ENCODE measurements around the gene IQCE. TPM values are rescaled to one million over a fixed set of nuclear protein-coding genes. Genes with fewer than 3 reads are reported as not detected.

Gene IQCE
- total and polyA plus RNA-seq, 2 donors (not counting 1 experiment from before 2014, with no cell fraction given), result 3.5 to 9.5 TPM

DNA sequence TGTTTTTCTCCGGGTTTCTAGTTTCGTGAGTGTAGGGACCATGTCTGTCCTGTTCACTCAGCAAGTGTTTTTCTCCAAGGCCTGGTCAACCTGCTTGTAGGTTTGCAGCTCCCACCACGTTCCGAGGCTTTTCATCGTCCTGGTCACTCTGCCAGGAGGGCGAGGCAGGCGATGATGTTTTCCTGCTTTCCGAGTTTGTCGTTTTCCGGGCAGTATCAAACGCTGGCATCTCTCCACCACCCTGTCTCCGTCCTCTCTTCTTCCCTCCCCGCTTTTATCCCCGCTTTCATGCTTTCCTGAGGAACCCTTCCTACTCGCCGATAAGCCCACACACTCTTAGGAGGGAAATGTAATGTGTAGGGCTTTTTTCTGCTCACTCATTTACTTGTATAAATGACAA lies 11.2 kb downstream of the IQCE start:
- Mint-ChIP-seq H3K4me3 (no peak overlapping the region), H3K27me3 (no peaks in the 10 kb centered on the region), H3K4me1 (peaks cover 23% of the 10 kb centered on the region), H3K27ac (no peak overlapping the region), H3K9me3 (ENCODE audit: insufficient read depth) (no peaks in the 10 kb centered on the region)
- ChIA-PET POLR2A (no interaction called here), CTCF (no interaction called here)
- ATAC-seq (ENCODE audit: low read depth), result no peak
- intact Hi-C loops (cut with micrococcal nuclease), result no loop called here
- 91% methylated on average over 11 of the region's 16 CpGs for WGBS (ENCODE audit: insufficient coverage)
- Histone ChIP-seq H3K79me2 (ENCODE audit: control insufficient read depth, insufficient read depth, low read length) (no peaks in the 10 kb centered on the region), H3K36me3 (replicated peaks in 1 of 2; ENCODE audit: control extremely low read depth in 1 of 2, control insufficient read depth in 1 of 2, extremely low read depth in 1 of 2, insufficient read depth in 2 of 2, low read length in 1 of 2) (peaks cover 0 to 2% of the 10 kb centered on the region in 2 experiments), H3K9me3 (ENCODE audit: control extremely low read depth in 1 of 3, control insufficient read depth in 2 of 3, insufficient read depth in 1 of 3, low read length in 2 of 3) (no peaks in the 10 kb centered on the region), H3K4me2 (replicated peaks; ENCODE audit: low read depth, low read length, poor library complexity, severe bottlenecking) (no peak overlapping the region), H3K4me1 (ENCODE audit: control insufficient read depth in 2 of 2, insufficient read depth in 2 of 2, low read length in 2 of 2) (peaks cover 11 to 20% of the 10 kb centered on the region in 2 donors), H3K27me3 (replicated peaks in 1 of 4; ENCODE audit: control extremely low read depth in 1 of 4, control insufficient read depth in 3 of 4, insufficient read depth in 4 of 4, low read length in 3 of 4) (no peaks in the 10 kb centered on the region), H3K4me3 (ENCODE audit: control extremely low read depth in 1 of 5, extremely low read depth in 1 of 5, insufficient read depth in 1 of 5, low read depth in 2 of 5, low read length in 4 of 5) (no peak overlapping the region), H4K20me1 (ENCODE audit: control insufficient read depth, insufficient read depth, low read length, poor library complexity, severe bottlenecking) (no peaks in the 10 kb centered on the region), H3K27ac (ENCODE audit: low read length in 2 of 2) (no peak overlapping the region), H3K9ac (ENCODE audit: low read length) (no peak overlapping the region), H2AFZ (ENCODE audit: insufficient read depth, low read depth, low read length, poor library complexity, severe bottlenecking) (no peak overlapping the region)
- TF ChIP-seq EZH2 (IDR thresholded peaks at IDR 0.05; ENCODE audit: borderline replicate concordance, insufficient read depth, low read depth, low read length, poor library complexity, severe bottlenecking), result no peak
- TF ChIP-seq, protein P1, sequence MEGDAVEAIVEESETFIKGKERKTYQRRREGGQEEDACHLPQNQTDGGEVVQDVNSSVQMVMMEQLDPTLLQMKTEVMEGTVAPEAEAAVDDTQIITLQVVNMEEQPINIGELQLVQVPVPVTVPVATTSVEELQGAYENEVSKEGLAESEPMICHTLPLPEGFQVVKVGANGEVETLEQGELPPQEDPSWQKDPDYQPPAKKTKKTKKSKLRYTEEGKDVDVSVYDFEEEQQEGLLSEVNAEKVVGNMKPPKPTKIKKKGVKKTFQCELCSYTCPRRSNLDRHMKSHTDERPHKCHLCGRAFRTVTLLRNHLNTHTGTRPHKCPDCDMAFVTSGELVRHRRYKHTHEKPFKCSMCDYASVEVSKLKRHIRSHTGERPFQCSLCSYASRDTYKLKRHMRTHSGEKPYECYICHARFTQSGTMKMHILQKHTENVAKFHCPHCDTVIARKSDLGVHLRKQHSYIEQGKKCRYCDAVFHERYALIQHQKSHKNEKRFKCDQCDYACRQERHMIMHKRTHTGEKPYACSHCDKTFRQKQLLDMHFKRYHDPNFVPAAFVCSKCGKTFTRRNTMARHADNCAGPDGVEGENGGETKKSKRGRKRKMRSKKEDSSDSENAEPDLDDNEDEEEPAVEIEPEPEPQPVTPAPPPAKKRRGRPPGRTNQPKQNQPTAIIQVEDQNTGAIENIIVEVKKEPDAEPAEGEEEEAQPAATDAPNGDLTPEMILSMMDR (IDR thresholded peaks at IDR 0.05), result no peak
- no peak for DNase-seq

DNA sequence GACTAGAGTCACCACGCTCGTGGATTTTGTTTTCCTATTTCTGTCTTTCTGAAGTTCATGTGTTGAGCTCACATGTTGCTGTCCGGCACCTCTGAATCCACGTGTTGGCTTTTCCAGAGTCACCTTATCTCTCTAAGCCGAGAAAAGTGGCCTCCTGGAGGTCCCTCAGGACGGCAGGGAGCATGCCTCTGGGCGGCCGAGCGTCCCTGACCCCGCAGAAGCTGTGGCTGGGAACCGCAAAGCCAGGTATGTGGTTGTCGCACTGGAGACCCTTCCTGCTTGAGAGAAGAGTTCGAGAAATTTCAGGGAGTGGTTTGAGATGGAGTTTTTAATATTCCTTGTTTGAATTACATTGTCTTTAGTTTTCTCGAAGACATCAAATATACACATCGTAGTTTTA lies 12.6 kb downstream of the IQCE start:
- Mint-ChIP-seq H3K27ac (no peak overlapping the region), H3K4me3 (no peak overlapping the region), H3K4me1 (peaks cover 23% of the 10 kb centered on the region), H3K27me3 (no peaks in the 10 kb centered on the region), H3K9me3 (ENCODE audit: insufficient read depth) (no peaks in the 10 kb centered on the region)
- H4K20me1 ChIP-seq (ENCODE audit: control insufficient read depth, insufficient read depth, low read length, poor library complexity, severe bottlenecking), result no peaks in the 10 kb centered on the region
- ChIA-PET POLR2A (no interaction called here), CTCF (no interaction called here)
- no peak overlapping the region for H3K4me2 ChIP-seq (replicated peaks; ENCODE audit: low read depth, low read length, poor library complexity, severe bottlenecking)
- DNase-seq, result no peak
- H3K4me1 ChIP-seq (ENCODE audit: control insufficient read depth in 2 of 2, insufficient read depth in 2 of 2, low read length in 2 of 2), result peaks cover 11 to 20% of the 10 kb centered on the region in 2 donors
- H2AFZ ChIP-seq (ENCODE audit: insufficient read depth, low read depth, low read length, poor library complexity, severe bottlenecking), result no peak overlapping the region
- no peak for ATAC-seq (ENCODE audit: low read depth)
- no peak overlapping the region for H3K9ac ChIP-seq (ENCODE audit: low read length)
- no peaks in the 10 kb centered on the region for H3K79me2 ChIP-seq (ENCODE audit: control insufficient read depth, insufficient read depth, low read length)
- H3K36me3 ChIP-seq (replicated peaks in 1 of 2; ENCODE audit: control extremely low read depth in 1 of 2, control insufficient read depth in 1 of 2, extremely low read depth in 1 of 2, insufficient read depth in 2 of 2, low read length in 1 of 2), result peaks cover 0 to 2% of the 10 kb centered on the region in 2 experiments
- intact Hi-C loops (cut with micrococcal nuclease), result no loop called here
- H3K27me3 ChIP-seq (replicated peaks in 1 of 4; ENCODE audit: control extremely low read depth in 1 of 4, control insufficient read depth in 3 of 4, insufficient read depth in 4 of 4, low read length in 3 of 4), result no peaks in the 10 kb centered on the region
- WGBS (ENCODE audit: insufficient coverage), result 98% methylated on average over 14 of the region's 15 CpGs
- H3K4me3 ChIP-seq (ENCODE audit: control extremely low read depth in 1 of 5, extremely low read depth in 1 of 5, insufficient read depth in 1 of 5, low read depth in 2 of 5, low read length in 4 of 5), result no peak overlapping the region
- H3K9me3 ChIP-seq (ENCODE audit: control extremely low read depth in 1 of 3, control insufficient read depth in 2 of 3, insufficient read depth in 1 of 3, low read length in 2 of 3), result no peaks in the 10 kb centered on the region
- no peak overlapping the region for H3K27ac ChIP-seq (ENCODE audit: low read length in 2 of 2)
- TF ChIP-seq EZH2 (IDR thresholded peaks at IDR 0.05; ENCODE audit: borderline replicate concordance, insufficient read depth, low read depth, low read length, poor library complexity, severe bottlenecking), result no peak
- TF ChIP-seq, protein P1 (IDR thresholded peaks at IDR 0.05), result no peak
